GM19238 (cell line): ENCODE data around the gene UPK3B.
"Not testable (repeated sequence)": the region's sequence is repeated elsewhere in the genome, so short reads cannot be mapped to it uniquely, and the experiment has no call there.

Experiments
- DNase-seq: peaks from one replicate; pipeline ENCODE4 v3.0.0; 2011; ENCODE audit warnings: low spot score; ENCODE audit not compliant: insufficient read length

The UPK3B gene

DNA sequence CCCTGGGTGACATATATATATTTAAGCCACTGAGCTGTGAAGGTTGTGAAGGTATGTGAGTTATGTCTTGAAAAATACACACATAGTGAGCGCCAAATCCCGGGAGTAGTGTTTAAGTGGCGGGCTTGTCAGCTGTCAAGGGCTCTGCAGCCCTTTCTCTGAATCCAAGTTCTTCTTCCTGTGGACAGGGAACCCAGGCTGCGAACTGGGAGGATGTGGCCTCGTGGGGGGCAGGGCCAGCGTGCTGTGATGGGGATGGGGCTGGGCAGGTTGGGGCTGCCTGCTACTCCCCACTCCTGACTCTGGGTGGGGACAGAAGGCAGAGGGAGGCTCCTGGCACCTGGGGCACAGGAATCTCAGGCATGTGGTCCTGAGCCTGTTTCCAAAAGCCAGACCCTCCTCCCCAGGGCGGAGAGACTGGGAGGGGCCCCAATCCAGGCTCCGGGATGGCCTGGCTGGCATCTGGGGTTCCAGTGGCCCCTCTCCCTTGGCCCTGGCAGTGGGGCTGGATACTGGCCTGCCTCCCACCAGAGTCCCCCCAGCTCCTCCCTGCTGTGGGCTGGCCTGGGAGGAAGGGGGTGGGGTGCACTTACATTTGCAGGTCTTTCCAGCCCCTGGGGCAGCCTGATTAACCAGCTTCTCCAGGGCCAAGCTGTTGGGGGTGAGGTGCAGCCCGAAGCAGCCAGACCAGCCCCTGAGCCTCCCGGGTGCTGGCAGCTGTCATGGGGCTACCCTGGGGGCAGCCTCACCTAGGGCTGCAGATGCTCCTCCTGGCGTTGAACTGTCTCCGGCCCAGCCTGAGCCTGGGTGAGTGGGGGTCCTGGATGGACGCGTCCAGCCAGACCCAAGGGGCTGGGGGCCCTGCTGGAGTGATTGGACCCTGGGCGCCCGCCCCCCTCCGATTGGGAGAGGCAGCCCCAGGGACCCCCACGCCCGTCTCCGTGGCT is at the start of gene UPK3B:
Gene UPK3B (plus strand): TSS at position 622 of the 947 bp plus-strand sequence. CDS start 101 bp downstream, at position 723.
- peak; percentile 4 for DNase-seq

- DNase-seq = not testable (repeated sequence)
These were observed 49.6 kb upstream of the UPK3B start for GRCh38 chr7:76460767-76461166.

DNA sequence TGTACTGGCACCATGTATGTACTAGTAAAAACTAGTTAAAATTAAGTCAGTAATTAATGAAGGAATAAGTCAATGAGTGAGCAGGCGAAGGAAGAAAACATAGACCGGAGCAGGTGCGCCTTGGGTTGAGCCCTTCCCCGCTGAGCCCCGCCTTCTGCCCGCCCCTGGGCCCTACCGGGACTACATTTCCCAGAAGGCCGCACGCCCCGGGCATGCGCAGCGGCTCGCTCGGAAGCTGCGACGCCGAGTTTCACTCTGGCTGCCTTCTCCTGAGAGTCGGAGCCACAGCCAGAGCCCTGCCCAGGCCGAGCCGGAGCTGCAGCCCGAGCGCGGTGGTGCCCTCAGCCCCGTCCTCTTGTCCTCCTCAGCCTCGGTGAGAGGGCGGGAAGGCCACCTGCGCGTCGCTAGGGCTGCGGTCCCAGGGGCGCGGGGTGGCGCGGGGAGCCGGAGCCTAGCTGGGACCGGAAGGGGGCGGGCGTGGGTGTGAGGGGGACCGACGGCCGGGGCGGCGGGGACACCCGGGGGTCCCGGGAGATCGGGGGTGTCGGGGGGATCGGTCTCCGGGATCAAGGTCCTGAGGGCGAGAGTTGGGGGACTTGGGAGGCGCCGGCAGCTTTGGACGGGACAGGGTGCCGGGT is 48.8 kb upstream of the UPK3B start, which contains the start of gene DTX2:
Gene DTX2 (plus strand): TSS at position 246 of the 638 bp plus-strand sequence. CDS start 18,801 bp downstream, outside the sequence.
- not testable (repeated sequence) for DNase-seq

- DNase-seq = not testable (repeated sequence)
These were observed 48.0 kb upstream of the UPK3B start for GRCh38 chr7:76462271-76462882.

GRCh38 chr7:76464959-76465358 is 45.4 kb upstream of the UPK3B start:
- not testable (repeated sequence) for DNase-seq

DNA sequence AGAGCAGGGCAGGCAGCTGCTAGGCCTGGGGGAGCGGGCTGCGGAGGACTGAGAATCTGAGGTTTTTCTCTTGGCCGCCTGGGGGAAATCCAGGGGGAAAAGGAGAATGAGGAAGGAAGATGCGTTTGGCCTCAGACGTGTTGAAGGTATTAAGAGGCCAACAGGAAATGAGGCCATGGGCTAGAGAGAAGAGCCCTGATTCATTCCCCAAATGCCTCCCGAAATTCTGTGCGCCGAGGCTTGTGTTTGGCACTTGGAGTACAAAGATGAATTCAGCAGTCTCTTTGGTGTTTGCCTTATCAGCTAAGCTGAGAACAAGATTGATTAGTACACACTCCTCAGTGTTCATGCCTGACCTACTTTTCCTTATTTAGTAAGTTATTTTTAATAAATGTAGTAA is 44.4 kb upstream of the UPK3B start:
- DNase-seq = not testable (repeated sequence)

- not testable (repeated sequence) for DNase-seq
These were observed 42.5 kb upstream of the UPK3B start for GRCh38 chr7:76467743-76468404.

DNA sequence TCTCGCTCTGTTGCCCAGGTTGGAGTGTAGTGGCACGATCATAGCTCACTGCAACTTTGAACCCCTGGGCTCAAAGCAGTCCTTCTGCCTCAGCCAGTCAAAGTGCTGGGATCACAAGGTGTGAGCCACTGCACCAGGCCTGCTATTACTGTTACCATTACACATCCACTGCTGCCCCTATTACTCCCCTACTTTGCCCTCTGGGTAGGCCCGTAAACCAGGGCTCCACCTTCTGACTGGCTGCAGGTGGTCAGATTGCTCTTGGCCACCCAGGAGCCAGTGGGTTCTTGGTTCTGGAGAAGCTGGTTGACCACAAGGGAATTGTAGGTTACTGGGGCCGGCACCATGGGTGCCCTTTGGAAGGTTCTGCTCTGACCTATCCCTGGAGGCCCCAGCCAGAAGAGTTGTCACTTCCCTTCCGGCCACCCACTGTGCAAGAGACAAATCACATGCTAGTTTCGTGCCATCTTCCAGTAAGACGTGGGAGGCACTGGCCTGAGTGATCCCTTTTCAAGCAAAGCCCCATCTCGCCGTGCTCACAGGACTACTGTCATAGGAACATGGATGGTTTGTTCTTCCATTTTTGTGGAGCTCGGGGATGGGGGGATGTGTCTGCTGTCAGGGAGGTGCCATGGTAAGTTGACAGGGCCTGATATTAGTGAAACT is 38.7 kb upstream of the UPK3B start:
- DNase-seq = not testable (repeated sequence)

- not testable (repeated sequence) for DNase-seq
These were observed 37.3 kb upstream of the UPK3B start for GRCh38 chr7:76473097-76473496.

DNA sequence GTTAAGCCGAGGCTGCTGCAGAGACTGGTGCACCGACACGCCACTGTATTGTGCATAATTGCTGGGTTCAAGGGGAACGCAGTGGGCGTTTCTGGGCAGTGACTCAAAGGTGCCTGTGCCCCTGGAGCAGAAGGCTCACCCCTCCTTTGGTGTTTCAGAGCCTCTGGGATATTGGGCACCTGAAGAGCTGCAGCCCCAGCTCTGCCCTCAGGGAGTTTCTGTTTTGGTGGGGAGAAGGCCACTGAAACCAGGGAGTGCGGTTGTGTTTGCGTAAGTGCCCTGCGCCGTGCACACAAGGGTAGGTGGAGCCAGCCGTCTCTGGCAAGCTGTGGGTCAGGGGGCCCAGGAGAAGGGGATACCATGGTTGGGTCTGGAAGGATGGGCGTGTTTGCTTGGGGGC is 34.1 kb upstream of the UPK3B start:
- not testable (repeated sequence) for DNase-seq

DNA sequence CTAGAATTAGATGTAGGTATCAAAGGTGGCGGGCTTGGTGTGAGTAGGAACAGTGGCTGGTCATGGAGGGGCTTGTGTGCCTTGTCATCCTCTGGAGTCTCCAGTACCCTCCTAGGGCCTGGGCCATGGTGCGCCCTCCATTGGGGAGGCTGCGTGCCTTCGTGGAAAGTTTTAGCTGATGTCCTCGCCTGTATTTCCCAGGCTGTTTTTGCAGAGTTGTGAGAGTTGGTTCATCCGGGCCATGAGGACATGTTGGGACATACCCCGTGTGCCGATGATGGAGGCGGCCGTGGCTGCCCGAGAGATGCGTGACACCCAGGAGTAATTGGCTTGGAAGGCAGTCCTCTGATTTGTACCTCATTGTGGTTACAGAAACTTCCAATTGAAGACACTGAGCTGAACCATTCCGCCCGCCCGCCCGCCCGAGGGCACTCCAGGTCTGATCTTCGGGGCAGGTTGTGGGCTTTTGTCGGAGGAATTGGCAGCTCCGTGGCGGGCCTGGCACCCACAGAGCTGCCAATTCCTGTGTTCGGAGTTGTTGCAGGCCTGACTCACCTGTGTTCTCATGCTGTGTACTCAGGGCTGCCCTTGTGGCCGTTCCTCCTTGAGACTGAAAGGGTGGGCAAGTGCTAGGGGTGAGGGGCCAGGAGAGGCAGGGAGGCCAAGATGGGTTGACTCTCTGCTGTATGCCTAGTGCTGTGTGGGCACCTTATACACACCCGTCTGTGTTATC is 33.4 kb upstream of the UPK3B start:
- not testable (repeated sequence) for DNase-seq

- DNase-seq = not testable (repeated sequence)
These were observed 30.7 kb upstream of the UPK3B start for GRCh38 chr7:76479628-76480027.

GRCh38 chr7:76480403-76481253 is 29.7 kb upstream of the UPK3B start:
- DNase-seq = not testable (repeated sequence)

GRCh38 chr7:76482660-76483059 is 27.7 kb upstream of the UPK3B start:
- not testable (repeated sequence) for DNase-seq

DNA sequence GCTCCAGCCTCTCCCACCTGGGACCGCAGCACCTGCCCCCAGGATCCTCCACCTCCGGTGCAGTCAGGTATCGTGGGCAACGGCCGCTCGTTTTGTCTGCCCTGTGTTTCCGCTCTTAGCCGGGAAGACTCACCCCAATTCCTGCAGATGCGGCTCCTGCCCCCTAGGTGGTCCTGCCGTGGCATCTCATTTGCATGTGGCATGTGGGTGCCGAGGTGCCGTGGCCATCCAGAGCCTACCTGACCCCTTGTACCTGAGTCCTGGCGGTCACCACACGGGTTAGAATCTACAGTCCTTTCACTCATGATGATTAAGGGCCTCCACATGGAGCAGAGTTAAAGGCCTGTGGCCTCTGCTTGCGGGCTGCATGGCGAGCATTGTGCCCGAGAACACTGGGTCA is 27.3 kb upstream of the UPK3B start:
- DNase-seq = not testable (repeated sequence)

DNA sequence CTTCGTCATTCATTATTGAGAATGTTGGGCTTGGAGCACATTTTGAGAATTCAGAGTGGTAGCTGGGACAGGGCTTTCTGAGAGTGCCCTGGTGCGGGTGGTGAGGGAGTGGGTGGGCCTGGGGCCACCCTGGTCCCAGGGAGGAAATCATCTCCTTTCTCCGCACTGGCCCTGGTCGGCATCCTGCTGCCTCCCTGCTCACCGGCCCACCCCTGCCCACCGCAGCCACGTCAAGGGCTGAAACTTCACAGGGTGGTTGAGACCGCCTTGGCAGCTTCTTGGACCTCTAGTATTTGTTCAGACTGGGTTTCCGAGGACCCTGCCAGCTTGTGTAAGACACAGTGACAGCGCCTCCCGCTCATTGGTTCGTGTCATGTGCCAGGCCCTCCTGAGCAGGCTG is 25.9 kb upstream of the UPK3B start:
- not testable (repeated sequence) for DNase-seq

- DNase-seq = not testable (repeated sequence)
These were observed 24.3 kb upstream of the UPK3B start for GRCh38 chr7:76485822-76486610.

- DNase-seq = not testable (repeated sequence)
These were observed 23.7 kb upstream of the UPK3B start for GRCh38 chr7:76486618-76487017.
